GM19438 (cell line): Measurements from ENCODE around the gene ADCY5.

Experiments used
- ATAC-seq: cut with Tn5 transposase; IDR thresholded peaks from one replicate; pipeline ENCODE4 v1.9.1; 2021; ENCODE audit warnings: low read depth; ENCODE audit not compliant: unreplicated experiment

The ADCY5 gene

DNA sequence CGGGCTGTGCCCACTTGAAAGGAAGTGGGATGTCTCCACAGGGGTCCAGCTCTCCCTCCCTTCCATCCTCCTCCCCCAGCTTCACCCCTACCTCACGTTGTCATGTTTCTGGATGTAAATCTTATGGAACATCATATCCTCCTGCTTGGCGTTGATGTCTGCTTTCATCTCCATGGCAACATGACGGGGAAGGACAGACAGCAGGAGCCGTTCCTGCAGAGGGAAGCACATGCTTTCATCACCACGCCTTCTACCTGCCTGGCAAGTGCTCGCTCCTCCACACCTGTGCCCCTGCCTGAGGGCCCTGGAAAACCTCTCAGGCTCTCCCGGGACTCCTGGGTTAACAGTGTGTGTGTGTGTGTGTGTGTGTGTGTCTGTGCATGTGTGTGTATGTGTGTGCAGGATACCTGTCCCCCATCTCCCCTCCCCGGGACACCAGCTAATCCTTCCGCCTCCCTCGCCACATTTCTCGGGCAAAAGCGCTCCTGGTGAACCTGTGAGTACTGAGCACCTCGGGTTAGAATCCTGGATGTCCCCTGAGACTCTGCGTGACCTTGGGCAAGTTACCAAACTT lies 101.1 kb downstream of the ADCY5 start:
- ATAC-seq, result no peak

DNA sequence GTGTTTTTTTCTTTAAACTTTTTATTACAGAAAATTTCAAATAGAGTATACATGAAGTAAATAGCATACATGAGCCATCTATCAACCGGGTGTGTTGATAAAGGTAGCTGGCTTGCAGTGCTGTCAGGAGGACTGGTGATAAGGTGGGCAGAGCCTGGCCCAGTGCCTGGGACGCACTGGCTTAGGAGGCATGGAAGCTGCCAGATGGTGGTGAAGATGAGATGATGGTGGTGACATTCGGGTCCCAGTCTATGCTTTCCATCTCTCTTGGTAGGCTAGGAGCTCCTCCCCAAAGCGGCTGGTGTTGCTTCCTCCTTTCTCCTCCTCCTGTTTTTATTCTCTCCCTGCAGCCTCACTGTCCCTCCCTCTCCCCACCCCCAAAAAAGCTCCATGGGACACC lies 101.7 kb downstream of the ADCY5 start:
- ATAC-seq, result no peak

DNA sequence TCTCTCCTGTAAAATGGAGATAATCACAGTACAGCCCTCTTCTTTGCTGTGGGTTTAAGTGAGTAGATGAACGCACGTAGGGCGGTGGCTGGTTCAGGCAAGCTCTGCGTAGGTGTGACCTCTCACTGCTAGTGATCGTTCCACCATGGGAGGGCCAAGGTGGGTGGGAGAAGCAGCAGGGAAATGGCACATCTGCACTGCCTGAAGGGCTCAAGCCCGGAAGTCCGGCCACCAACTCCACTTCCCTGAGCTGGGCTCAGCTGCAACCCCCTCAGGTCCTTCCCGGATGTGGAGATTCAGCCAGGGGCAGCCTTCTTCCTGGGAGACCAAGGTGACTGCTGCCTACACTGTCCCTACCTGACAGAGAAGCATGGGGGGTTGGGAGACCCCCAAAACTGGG lies 102.9 kb downstream of the ADCY5 start:
- no peak for ATAC-seq

DNA sequence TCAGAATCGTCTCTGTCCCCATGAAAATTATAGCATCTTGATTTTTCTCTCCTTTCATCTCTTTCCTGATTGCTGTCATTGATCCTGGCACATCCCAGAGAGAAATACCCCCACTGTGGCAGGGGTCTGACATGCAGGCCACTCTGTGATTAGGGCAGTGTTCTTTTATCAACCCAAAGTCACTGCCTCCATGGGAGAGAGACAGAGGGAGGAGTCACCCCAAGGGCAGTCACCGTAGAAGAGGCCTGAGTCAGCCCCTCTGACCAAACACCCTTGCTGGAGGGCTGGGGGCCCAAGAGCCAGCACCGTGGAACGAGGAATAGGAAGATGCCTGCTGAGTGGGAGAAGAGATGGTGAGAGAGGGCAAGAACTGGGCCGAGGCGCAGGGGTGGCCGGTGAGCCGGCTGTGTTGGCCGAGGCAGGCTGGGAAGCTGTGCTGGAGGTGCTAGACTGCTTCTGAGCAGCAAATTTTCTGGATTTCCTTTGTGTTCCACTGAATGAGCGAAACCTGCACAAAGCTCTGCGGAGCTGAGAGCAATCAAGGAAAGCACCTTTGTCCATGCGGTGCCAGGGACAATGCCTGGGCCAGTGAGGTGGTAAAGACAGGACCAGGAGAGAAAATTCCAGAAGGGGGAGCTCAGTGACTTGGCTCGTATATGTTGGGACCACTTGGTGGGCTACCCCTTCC lies 103.8 kb downstream of the ADCY5 start:
- no peak for ATAC-seq

DNA sequence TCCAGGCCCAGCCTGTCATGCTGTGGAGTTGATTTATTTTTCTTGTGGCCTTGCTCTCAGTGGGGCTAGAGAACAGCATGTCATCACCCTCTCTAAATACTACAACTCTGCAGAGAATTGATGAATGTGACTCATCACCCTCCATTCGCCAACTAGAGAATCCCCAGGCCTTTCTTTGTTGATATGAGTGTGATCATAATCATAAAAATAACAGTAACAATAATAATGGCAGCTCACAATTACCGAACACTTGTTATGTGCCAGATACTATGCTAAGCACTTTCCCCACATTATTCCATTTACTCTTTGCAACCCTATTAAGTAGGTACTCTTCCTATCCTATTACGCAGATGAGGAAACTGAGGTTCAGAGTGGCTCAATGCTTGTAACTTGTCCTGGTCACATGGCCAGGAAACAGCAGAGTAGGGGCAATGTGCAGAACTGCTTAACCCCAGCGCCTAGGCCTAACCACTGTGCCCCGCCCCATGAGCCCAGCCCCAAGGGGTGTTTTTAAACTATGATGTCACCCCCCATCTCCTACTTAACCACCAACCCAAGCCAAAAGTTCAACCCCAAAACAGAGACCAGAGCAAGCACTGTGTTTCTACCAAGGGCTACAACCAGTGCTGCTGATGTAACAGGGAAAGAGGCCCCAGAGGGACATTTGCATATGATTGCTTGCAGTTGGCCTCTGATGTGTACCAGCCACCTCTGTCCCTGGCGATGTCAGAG lies 104.5 kb downstream of the ADCY5 start:
- no peak for ATAC-seq

DNA sequence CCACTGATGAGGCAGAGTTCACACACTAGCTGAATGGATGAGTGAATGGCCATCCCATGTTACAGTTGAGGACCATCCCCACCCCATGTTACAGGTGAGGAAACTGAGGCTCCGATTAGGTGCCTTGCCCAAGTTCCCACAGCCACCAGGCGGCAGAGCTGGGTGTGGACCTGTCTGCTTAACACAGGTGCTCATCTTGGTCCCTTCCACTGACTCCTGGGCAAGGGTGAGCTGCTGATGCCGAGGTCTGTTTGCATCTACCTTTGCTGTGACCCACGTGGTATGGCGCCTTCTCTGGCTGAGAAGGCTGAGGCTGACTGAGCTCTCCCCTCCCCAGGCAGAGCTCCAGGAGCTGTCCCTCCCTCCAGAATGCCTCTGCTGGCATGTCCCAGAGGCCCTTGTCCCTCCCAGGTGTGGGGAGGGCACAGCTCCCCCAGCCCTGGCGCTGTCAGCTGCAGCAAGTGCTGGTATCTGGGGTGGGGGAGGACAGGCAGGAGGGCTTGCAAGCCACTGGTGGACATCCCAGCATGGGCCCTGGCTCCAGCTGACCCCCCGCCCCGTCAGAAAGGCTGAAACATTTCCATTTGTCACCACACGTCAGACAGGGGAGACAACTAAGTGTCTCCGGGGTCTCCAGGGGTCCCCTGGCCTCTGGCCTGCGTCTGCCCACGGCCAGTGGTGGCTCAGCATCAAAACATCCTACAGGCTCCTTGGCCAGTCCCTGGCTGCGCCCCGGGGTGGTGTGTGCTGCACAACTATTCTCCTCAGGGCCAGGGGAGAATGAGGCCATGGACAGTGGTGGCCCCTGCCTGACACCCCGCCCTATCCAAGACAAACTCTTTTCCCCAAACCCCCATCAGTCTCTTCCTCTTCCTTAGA lies 105.4 kb downstream of the ADCY5 start:
- ATAC-seq, result no peak

DNA sequence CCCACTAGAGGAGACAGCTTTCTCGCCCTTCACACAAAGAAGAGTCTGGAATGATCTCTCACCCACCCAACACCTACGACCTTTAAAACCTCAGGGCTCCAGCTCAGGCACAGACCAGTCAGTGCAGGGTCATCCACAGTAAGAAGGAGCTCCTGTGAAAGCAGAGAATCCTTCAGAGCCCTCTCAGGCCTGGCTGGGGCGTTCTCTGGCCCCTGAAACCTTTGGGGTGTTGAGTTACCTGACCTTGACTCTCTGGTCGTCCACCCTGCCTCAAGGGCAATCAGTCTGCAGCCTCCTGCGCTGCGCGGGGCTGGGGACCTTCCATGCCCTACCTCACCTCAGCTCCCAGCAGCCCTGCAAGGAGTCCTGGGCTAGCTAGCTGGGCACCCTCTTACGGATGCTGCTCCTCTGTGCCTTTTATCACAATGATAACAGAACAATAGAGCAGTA lies 106.2 kb downstream of the ADCY5 start:
- no peak for ATAC-seq

DNA sequence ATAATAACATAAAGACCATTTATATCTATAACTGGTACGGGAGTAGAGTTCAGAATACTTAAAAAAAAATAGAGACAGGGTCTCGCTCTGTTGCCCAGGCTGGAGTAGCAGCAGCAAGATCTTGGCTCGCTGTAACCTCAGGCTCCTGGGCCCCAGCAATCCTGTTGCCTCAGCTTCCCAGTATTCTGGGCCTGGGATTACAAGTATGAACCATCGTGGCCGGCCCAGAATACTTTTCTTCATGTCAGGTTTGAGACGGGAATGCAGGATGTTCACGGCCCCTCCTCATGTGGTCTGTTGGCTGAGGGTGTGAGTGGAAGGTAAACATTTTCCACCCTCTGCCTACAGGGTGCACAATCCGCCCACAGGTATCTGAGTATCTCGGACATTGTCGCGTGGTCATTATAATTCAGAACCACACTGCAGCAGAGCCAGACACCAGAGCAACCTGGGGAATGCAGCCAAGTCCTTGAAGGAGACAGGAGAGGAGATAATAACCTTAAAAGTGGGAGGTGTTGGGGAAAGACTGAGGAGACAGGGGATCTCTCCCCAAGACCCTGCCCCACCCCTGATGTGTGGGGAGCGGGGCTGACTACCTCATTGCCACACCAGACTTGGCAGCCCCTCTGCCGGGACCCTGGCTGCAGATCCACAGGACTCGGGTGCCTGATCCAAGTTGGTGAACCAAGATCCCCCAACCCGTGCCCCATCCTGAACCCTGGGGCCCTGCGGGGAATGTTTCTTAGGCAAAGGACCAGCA lies 106.8 kb downstream of the ADCY5 start:
- ATAC-seq, result no peak

DNA sequence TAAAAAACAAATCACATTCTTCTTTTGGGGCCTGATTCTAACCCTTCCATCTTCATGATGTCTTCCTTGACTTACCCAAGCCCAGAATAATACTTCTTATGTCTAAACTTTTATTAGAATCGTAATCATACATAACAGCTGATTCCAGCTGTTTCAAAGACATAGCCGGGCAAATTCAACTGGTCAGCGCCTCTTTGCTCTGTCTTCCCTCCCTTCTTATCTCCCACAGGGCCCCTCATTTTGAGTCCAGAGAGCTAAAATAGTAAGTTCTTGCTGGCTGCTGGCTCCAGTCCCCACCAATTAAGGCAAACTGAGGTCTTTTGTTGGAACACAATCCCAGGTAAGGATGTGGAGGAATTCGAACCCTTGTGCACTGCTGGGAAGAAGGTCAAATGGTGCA lies 108.6 kb downstream of the ADCY5 start:
- no peak for ATAC-seq

DNA sequence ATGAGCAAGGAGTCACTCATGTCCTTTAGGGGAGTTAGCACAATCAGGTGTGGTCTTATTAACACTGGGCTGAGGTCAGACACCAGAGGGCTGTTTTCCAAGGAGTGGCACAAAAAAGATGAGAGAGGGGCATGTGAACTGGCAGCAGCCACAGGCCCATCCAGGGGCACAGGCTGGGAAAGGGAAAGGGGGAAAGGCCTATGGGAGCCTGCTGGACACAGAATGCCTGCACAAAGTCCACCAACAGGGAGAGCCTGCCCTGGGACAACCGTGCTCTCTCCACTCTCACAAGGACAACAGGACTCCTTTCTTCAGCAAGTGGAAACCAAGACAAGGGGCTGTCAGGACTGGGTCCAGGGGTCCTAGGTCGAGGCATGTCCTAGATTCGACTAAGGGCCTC lies 109.6 kb downstream of the ADCY5 start:
- no peak for ATAC-seq

DNA sequence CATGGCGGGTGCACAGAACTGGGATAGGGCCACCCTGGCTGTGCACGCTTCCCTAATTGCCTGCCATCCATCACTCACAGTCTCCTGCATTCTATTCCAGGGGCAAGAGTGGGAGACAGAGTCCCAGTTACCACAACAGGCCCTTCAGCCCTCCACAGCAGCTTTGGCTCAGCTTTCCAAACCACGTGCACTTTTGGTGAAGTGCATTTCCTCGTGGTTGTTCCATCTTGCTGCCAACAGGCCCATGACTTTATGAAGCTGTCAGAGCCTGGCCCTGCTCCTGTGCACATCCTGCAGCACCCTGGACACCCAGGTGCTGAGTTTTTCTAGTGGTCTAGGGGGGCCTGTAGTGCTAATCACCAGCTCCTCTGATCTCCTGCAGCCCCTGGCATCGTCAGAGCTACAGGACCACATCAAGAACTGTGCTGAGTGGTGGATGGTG lies 110.2 kb downstream of the ADCY5 start:
- no peak for ATAC-seq

DNA sequence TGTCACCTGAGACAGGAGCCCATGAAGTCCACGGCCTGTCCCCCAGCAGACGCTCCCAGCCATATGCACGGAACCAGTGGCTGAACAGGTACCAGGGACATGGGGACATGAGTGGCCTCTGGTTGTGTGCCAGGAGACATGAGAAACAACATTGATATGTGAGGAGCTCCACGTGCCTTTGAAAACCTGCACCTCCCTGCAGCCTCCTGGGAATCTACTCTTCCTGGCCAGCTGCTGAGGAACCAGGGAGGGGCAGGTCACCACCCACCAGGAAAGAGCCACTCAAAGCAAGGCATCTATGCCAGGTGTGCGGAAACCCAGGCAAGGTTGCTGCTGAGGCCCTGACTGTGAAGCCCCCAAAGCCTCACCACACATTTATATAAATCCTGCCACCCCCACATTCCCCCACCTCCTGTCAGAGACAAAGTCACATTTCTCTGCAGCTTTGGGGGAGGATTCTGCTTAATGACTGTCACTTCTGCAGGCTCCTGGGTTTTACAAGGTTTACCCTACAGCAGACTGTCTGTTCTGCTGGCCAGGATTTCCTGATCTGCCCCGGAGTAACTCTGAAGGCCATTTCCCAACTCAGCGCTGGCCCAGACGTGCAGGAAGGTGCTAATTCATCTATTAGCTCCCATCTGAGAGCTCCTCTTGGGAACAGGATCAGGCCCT lies 110.8 kb downstream of the ADCY5 start:
- no peak for ATAC-seq

DNA sequence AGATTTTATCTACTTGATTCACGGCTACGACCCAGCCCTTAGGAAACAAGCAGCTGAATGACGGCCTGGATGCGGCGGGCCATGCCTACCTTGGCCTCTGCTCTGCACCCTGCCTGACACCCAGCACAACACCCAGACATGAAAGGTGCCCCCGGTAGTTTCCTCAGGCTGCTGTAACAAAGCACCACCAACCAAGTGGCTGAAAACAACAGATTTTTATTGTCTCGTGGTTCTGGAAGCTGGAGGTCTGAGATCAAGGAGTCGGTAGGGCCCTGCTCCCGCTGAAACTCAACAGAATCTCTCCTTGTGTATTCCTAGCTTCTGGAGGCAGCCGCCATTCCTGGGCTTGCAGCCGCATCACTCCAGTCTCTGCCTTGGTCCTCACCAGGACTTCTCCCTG lies 111.7 kb downstream of the ADCY5 start:
- no peak for ATAC-seq

DNA sequence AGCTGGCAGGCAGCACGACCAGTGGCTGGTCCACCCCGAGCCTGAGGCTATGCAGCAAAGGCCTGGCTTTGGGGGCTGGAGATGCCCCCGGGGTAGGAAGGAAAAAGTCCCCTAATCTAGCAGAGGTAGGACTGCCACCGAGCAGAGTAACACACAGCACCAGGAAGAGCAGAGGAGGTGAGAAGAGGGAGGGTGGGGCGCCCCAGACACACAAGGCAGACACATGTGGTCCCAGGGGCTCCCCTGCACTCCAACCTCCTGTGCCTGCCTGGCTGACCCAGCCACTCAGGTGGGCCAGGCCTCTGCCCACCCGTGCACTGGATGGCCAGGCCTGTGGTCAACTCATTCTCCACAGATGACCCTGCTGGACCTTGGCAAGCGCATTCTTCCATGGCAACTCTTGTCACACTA lies 112.4 kb downstream of the ADCY5 start:
- ATAC-seq, result no peak

DNA sequence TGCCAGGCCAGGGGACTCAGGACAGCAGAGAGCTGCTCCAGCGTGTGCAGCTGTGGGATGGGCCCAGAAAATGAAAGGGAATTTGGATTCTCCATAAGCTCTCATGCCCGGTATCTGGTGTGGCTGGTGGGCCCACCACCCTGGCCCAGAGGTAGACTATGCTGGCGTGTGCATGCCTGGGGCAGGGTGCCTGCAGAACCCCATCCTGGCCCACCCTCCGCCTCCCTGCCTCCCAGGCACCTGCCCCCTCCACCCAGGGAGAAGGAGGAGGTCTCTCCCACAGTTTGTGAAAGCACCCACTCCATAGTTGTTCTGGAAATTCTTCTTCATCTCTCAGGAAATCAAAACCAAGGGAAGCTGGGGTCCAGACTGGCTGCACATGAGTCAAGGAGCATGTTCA lies 112.9 kb downstream of the ADCY5 start:
- no peak for ATAC-seq

DNA sequence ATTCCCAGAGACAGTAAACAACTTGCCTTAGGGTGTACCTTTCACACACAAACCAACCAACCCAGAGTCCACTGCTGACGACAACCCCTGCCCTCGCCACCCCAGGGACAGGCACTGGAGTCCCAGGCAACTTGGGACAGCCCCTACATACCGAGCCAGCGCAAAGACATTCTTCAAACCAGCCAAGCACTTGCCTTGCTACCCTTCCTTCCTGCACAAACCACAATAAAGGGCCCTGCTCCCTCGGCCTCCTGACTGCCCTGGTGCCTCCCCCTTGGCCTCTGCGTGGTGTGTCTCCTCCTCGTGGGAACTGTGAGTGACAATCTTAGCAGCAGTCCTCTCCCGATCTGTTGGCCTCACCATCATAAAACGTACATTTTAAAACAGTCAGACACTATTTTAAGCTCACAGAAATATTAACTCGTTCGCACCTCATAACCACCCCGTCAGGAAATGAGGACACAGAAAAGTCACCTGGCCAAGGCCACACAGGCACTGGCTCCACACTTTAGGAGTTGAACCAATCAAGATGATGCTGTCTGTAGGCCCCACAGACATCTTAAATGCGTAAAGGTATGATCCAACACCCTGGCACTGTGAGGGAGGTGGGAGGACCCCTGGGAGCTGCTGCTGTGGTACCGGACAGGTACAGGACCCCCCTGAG lies 113.8 kb downstream of the ADCY5 start:
- no peak for ATAC-seq

DNA sequence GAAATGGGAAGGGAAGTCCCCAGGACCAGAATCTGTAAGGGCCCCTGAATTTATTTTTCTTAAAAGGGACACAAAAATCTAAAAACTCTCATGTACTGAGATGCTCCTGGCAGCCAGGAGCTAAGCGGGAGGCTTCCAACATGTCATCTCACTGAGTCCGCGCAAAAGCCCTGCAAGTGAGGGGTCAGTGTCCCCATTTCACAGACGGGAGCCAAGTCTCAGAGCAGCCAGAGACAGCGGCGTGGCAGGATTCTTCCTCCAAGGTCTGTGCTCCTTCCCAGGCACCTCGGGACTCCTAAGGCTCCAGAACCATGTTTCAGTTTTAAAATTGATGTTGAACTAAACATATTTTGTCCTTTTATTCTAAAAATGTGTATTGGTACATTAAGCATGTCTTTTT lies 114.8 kb downstream of the ADCY5 start:
- no peak for ATAC-seq

DNA sequence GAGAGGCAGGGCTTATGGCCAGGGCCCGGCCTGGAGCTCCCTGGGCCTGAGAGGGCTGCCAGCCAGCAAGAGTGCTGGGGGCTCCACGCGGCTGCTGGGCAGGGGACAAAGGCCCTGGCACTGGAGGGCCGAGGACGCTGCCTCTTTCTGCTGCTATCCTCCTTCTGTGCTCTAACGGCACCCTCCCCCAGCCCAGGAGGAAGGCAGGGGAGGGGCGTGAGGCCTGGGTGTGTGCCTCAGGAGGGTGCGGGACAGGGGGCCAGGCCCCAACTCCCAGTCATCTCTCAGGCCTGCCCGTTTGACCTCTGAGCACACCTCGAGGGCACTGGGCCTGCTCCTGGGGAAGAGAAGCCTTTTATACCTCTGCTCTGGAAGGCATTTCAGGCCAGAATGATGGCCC lies 115.5 kb downstream of the ADCY5 start:
- ATAC-seq, result no peak

DNA sequence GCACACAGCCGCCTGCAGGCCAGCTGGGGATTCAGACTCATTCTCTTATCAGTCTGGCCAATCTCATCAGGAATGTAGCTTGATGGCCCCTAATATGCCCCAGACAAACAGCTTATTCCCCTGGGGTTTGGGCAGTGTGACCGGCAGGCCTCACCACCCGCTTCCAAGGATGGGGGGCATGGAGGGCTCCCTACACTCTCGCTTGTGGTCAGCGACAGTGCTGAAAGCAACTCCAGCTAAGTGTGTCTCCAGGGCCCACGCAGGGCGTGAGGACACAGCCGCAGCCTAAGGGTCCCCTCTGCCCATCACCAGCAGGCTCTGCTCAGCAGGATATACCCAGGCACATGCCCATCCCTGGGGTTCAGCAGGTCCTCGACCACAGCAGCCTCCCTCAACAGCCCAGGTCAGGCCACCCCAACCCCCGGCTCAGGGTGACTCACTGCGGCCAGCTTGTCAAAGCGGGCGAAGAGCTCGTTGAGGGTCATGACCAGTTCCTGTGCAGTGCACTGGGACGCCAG lies 116.7 kb downstream of the ADCY5 start:
- no peak for ATAC-seq
